ENCODE measurements around the gene PANX3.

GRCh38 chr11:124642628-124643027, 31.4 kb downstream of the PANX3 start:
- TF ChIP-seq ZFP30 (CRISPR knock-in tag; IDR thresholded peaks at IDR 0.05) (no peak), POU6F1 (CRISPR knock-in tag; IDR thresholded peaks at IDR 0.05; ENCODE audit: borderline replicate concordance, low read depth) (no peak)

All from SK-N-SH treated with all-trans-retinoic acid at 6 μM for 48 hours (cell line).